K562 (cell line): ENCODE data around the gene TMEM114. TPM values are rescaled to one million over a fixed set of nuclear protein-coding genes. Genes with fewer than 3 reads are reported as not detected.

Experiments
- RBFOX2 ChIP-seq: fragments of 200-400 bp; formaldehyde crosslinking; IDR thresholded peaks from 2 replicates; pipeline ENCODE4 v1.6.1; 2017; ENCODE audit warnings: low read depth, mild to moderate bottlenecking, low read length, moderate library complexity
- polyA plus RNA-seq, 8 experiments: library from polyadenylated mRNA; depleted of rRNA in 4 of 8; stranded (reverse) in 5 of 8; unstranded in 3 of 8; fragments of >200 nt; fragmentation: Nextera tagmentation in 2 of 8; fragmentation: Illumina TruSeq in 1 of 8; extraction: Ambion mirVana in 2 of 8; extraction: Trizol in 1 of 8; gene quantifications; 2 replicates each; pipeline versions ENCODE4 v1.2.1 to v1.2.3, GENCODE V29; 2011 to 2014; ENCODE audit warnings: inconsistent platforms in 1 of 8, missing spikeins in 1 of 8
- total RNA-seq, 7 experiments: library from RNA; depleted of rRNA in 6 of 7; stranded (reverse); fragments of >200 nt in 6 of 7; fragmentation: Illumina TruSeq in 2 of 7; extraction: Trizol in 2 of 7; gene quantifications; 2 replicates each; pipeline versions ENCODE4 v1.2.1 to v1.2.3, GENCODE V29; 2011 to 2021; ENCODE audit warnings: low replicate concordance in 1 of 7
- TF ChIP-seq, protein P1 (sequence below): fragments of 200-600 bp; sonication (generic); IDR thresholded peaks from one replicate; pipeline ENCODE4 v1.6.1; 2012; ENCODE audit warnings: mild to moderate bottlenecking, low read depth, low read length, inconsistent platforms

TMEM114 gene
- total and polyA plus RNA-seq, 9 of the 15 experiments (the other 6 are each of a cell fraction or from before 2014, with no cell fraction given): not detected

DNA sequence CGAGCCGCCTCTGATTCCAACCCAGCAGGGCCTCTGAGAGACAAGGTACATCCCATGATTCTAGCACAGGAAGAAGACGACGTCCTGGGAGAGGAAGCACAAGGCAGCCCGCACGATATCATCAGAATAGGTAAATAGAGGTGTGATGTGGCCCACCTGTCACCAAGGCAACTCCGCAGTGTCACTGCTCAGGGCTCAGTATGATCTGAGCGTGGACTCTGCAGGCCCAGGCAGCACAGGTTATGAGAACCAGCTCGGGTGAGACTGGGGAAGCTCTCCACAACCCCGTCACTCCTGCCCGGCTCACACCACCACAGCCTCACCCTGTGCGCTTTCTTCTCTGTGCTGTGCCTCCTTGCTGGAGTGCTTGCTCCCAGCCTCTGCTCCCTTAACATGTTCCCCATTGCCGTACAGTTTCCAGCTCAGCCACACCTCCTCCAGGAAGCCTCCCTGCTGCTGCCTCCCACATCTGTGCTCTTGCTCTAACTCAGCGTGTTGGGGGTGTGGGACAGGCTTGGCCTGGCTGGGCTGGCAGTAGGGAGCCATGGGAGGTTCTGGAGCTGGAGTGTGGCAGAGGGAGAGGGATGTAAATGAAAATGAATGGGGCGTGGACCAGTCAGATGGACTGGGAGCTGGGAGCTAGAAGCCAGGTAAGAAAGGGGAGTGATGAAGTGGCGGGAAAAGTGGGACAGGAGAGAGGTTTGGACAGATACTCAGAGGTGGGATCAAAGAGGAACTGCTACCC is 38.8 kb upstream of the TMEM114 start (continued):
- TF ChIP-seq, protein P1, sequence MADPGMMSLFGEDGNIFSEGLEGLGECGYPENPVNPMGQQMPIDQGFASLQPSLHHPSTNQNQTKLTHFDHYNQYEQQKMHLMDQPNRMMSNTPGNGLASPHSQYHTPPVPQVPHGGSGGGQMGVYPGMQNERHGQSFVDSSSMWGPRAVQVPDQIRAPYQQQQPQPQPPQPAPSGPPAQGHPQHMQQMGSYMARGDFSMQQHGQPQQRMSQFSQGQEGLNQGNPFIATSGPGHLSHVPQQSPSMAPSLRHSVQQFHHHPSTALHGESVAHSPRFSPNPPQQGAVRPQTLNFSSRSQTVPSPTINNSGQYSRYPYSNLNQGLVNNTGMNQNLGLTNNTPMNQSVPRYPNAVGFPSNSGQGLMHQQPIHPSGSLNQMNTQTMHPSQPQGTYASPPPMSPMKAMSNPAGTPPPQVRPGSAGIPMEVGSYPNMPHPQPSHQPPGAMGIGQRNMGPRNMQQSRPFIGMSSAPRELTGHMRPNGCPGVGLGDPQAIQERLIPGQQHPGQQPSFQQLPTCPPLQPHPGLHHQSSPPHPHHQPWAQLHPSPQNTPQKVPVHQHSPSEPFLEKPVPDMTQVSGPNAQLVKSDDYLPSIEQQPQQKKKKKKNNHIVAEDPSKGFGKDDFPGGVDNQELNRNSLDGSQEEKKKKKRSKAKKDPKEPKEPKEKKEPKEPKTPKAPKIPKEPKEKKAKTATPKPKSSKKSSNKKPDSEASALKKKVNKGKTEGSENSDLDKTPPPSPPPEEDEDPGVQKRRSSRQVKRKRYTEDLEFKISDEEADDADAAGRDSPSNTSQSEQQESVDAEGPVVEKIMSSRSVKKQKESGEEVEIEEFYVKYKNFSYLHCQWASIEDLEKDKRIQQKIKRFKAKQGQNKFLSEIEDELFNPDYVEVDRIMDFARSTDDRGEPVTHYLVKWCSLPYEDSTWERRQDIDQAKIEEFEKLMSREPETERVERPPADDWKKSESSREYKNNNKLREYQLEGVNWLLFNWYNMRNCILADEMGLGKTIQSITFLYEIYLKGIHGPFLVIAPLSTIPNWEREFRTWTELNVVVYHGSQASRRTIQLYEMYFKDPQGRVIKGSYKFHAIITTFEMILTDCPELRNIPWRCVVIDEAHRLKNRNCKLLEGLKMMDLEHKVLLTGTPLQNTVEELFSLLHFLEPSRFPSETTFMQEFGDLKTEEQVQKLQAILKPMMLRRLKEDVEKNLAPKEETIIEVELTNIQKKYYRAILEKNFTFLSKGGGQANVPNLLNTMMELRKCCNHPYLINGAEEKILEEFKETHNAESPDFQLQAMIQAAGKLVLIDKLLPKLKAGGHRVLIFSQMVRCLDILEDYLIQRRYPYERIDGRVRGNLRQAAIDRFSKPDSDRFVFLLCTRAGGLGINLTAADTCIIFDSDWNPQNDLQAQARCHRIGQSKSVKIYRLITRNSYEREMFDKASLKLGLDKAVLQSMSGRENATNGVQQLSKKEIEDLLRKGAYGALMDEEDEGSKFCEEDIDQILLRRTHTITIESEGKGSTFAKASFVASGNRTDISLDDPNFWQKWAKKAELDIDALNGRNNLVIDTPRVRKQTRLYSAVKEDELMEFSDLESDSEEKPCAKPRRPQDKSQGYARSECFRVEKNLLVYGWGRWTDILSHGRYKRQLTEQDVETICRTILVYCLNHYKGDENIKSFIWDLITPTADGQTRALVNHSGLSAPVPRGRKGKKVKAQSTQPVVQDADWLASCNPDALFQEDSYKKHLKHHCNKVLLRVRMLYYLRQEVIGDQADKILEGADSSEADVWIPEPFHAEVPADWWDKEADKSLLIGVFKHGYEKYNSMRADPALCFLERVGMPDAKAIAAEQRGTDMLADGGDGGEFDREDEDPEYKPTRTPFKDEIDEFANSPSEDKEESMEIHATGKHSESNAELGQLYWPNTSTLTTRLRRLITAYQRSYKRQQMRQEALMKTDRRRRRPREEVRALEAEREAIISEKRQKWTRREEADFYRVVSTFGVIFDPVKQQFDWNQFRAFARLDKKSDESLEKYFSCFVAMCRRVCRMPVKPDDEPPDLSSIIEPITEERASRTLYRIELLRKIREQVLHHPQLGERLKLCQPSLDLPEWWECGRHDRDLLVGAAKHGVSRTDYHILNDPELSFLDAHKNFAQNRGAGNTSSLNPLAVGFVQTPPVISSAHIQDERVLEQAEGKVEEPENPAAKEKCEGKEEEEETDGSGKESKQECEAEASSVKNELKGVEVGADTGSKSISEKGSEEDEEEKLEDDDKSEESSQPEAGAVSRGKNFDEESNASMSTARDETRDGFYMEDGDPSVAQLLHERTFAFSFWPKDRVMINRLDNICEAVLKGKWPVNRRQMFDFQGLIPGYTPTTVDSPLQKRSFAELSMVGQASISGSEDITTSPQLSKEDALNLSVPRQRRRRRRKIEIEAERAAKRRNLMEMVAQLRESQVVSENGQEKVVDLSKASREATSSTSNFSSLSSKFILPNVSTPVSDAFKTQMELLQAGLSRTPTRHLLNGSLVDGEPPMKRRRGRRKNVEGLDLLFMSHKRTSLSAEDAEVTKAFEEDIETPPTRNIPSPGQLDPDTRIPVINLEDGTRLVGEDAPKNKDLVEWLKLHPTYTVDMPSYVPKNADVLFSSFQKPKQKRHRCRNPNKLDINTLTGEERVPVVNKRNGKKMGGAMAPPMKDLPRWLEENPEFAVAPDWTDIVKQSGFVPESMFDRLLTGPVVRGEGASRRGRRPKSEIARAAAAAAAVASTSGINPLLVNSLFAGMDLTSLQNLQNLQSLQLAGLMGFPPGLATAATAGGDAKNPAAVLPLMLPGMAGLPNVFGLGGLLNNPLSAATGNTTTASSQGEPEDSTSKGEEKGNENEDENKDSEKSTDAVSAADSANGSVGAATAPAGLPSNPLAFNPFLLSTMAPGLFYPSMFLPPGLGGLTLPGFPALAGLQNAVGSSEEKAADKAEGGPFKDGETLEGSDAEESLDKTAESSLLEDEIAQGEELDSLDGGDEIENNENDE: no peak
- peak; percentile 35; the same call in 1 of the 2 replicates for TF ChIP-seq RBFOX2
